Pulmonary artery endothelial cell (primary cell): Measurements from ENCODE around the gene IRF9. TPM values are rescaled to one million over a fixed set of nuclear protein-coding genes. Genes with fewer than 3 reads are reported as not detected.

Source experiments
- DNase-seq: peaks from one replicate; pipeline ENCODE4 v3.0.0-alpha.2; 2011; ENCODE audit warnings: low read depth, low spot score
- total RNA-seq: library from RNA; depleted of rRNA; stranded (reverse); fragments of >200 nt; gene quantifications from 2 replicates; pipeline ENCODE4 v1.2.3, GENCODE V29; 2014

The IRF9 gene
- total RNA-seq, 1 donor from 2014 or later, result 42.1 TPM

GRCh38 chr14:24213866-24214662 lies 53.0 kb downstream of the IRF9 start:
- DNase-seq, result no peak

GRCh38 chr14:24215495-24216344 lies 54.7 kb downstream of the IRF9 start, which contains the start of gene MDP1:
Gene MDP1 (minus strand): TSS chr14:24216066. CDS start chr14:24215955, 111 bp downstream.
- DNase-seq, result peak; percentile 74

Other genes with a start within 250 kb of the IRF9 start
- 58.9 and 60.4 TPM in 2 replicates for gene DHRS4, start 207.5 kb upstream of the IRF9 start, total RNA-seq
- 15.8 and 18.3 TPM in 2 replicates for gene DHRS4L2, start 172.3 kb upstream of the IRF9 start, total RNA-seq
- under 0.01 and 0.04 TPM in 2 replicates for gene CARMIL3, start 109.3 kb upstream of the IRF9 start, total RNA-seq
- not detected in 2 replicates for gene CPNE6, start 89.7 kb upstream of the IRF9 start, total RNA-seq
- gene PCK2, start 67.0 kb upstream of the IRF9 start, total RNA-seq, result 9.8 and 18.5 TPM in 2 replicates
- gene DCAF11, start 46.5 kb upstream of the IRF9 start, total RNA-seq, result 50.1 and 61.2 TPM in 2 replicates
- 0.33 and 0.56 TPM in 2 replicates for gene NRL, start 46.3 kb upstream of the IRF9 start, total RNA-seq
- 0.13 TPM in 1 of 2 replicates, not detected in the other for gene FITM1, start 30.6 kb upstream of the IRF9 start, total RNA-seq
- gene PSME1, start 25.1 kb upstream of the IRF9 start, total RNA-seq, result 121 and 126 TPM in 2 replicates
- gene EMC9, start 19.7 kb upstream of the IRF9 start, total RNA-seq, result 22.7 and 27.6 TPM in 2 replicates
- gene PSME2, start 14.7 kb upstream of the IRF9 start, total RNA-seq, result 155 and 175 TPM in 2 replicates
- gene RNF31, start 13.8 kb upstream of the IRF9 start, total RNA-seq, result 34.1 and 36.2 TPM in 2 replicates
- 1.6 and 4.1 TPM in 2 replicates for gene REC8, start 10.8 kb downstream of the IRF9 start, total RNA-seq
- gene IPO4, start 27.6 kb downstream of the IRF9 start, total RNA-seq, result 57.2 and 58.4 TPM in 2 replicates
- gene TM9SF1, start 34.2 kb downstream of the IRF9 start, total RNA-seq, result 48.9 and 67.2 TPM in 2 replicates
- gene TSSK4, start 44.4 kb downstream of the IRF9 start, total RNA-seq, result 0.20 TPM in 1 of 2 replicates, not detected in the other
- 27.7 and 36.5 TPM in 2 replicates for gene CHMP4A, start 52.2 kb downstream of the IRF9 start, total RNA-seq
- 6.9 and 13.1 TPM in 2 replicates for gene MDP1, start 54.8 kb downstream of the IRF9 start, total RNA-seq
- 219 and 229 TPM in 2 replicates for gene NEDD8, start 71.1 kb downstream of the IRF9 start, total RNA-seq
- 97.8 and 115 TPM in 2 replicates for gene GMPR2, start 71.7 kb downstream of the IRF9 start, total RNA-seq
- gene TINF2, start 81.4 kb downstream of the IRF9 start, total RNA-seq, result 49.1 and 55.5 TPM in 2 replicates
- 0.40 and 0.74 TPM in 2 replicates for gene TGM1, start 101.9 kb downstream of the IRF9 start, total RNA-seq
- 21.0 and 21.6 TPM in 2 replicates for gene RABGGTA, start 110.3 kb downstream of the IRF9 start, total RNA-seq
- 6.4 and 12.7 TPM in 2 replicates for gene DHRS1, start 138.5 kb downstream of the IRF9 start, total RNA-seq
- 31.3 and 41.3 TPM in 2 replicates for gene NOP9, start 138.6 kb downstream of the IRF9 start, total RNA-seq
- 1.1 and 2.8 TPM in 2 replicates for gene CIDEB, start 146.7 kb downstream of the IRF9 start, total RNA-seq
- 3.6 and 4.2 TPM in 2 replicates for gene LTB4R2, start 148.9 kb downstream of the IRF9 start, total RNA-seq
- 1.9 and 2.6 TPM in 2 replicates for gene LTB4R, start 150.2 kb downstream of the IRF9 start, total RNA-seq
- 36.3 and 41.8 TPM in 2 replicates for gene ADCY4, start 173.8 kb downstream of the IRF9 start, total RNA-seq
- gene RIPK3, start 178.7 kb downstream of the IRF9 start, total RNA-seq, result 3.7 and 3.9 TPM in 2 replicates
- gene NFATC4, start 206.9 kb downstream of the IRF9 start, total RNA-seq, result 16.1 and 19.1 TPM in 2 replicates
- gene NYNRIN, start 237.7 kb downstream of the IRF9 start, total RNA-seq, result 9.8 and 10.5 TPM in 2 replicates